Measurements from ENCODE around the gene CYP2F1.

The CYP2F1 gene, protein sequence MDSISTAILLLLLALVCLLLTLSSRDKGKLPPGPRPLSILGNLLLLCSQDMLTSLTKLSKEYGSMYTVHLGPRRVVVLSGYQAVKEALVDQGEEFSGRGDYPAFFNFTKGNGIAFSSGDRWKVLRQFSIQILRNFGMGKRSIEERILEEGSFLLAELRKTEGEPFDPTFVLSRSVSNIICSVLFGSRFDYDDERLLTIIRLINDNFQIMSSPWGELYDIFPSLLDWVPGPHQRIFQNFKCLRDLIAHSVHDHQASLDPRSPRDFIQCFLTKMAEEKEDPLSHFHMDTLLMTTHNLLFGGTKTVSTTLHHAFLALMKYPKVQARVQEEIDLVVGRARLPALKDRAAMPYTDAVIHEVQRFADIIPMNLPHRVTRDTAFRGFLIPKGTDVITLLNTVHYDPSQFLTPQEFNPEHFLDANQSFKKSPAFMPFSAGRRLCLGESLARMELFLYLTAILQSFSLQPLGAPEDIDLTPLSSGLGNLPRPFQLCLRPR

DNA sequence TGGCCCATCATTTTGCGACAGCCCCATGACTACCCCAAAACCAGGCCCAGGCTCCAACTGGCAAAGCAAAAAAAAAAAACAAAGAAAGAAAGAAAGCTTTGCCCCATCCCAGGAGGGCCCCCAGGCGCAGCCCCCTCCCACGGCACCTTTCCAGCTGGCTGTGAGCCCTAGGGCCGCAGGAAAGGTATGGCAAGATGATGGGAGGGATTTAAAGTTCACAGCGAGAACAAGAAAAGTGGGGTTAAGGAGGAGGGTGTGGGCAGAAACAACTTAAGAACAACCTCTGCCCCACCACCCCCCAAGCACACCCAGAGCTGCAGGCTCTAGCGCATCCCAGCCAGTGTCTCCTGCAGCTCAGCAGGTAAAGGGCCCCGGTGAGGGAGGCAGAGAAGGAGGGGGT, at the start of gene CYP2F1:
Gene CYP2F1, plus strand, starts transcription at position 301 of the 400 bp plus-strand sequence. CDS start 1,757 bp downstream, outside the sequence.
- TF ChIP-seq, protein P1, sequence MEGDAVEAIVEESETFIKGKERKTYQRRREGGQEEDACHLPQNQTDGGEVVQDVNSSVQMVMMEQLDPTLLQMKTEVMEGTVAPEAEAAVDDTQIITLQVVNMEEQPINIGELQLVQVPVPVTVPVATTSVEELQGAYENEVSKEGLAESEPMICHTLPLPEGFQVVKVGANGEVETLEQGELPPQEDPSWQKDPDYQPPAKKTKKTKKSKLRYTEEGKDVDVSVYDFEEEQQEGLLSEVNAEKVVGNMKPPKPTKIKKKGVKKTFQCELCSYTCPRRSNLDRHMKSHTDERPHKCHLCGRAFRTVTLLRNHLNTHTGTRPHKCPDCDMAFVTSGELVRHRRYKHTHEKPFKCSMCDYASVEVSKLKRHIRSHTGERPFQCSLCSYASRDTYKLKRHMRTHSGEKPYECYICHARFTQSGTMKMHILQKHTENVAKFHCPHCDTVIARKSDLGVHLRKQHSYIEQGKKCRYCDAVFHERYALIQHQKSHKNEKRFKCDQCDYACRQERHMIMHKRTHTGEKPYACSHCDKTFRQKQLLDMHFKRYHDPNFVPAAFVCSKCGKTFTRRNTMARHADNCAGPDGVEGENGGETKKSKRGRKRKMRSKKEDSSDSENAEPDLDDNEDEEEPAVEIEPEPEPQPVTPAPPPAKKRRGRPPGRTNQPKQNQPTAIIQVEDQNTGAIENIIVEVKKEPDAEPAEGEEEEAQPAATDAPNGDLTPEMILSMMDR (IDR thresholded peaks at IDR 0.05): no peak

DNA sequence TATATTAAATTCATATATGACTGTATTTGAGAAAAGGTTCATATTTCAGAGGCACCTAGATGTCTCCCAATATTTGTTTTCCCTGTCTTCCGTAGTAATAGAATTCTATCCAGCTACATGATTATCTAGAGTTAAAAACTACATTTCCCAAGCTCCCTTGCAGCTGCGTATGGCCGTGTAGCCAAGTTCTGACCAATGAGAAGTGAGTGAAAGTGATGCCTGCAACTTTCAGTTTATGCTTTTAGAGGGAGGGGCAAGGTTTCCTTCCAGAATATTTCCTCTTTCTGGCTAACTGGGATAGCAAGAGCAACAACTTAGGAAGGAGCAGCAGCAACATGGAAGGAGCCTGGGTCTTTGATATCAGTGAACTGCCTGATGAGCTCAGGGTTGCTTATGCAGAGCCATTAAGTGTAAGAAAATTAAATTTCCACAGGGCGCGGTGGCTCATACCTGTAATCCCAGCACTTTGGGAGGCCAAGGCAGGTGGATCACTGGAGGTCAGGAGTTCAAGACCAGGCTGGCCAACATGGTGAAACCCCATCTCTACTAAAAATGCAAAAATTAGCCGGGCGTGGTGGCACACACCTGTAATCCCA, 49.2 kb upstream of the CYP2F1 start:
- TF ChIP-seq, protein P1 (IDR thresholded peaks at IDR 0.05): no peak

DNA sequence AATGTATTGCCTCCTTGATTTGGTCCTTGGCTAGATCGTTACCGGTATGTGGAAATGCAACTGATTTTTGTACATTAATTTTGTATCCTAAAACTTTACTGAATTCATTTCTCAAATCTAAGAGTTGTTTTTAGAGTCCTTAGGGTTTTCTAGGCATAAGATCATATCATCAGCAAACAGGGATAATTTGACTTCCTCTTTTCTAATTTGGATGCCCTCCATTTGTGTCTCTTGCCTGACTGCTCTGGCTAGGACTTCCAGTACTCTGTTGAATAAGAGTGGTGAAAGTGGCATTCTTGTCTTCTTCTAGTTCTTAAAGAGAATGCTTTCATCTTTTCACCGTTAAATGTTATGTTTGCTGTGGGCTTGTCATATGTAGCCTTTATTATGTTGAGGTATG, 37.9 kb upstream of the CYP2F1 start:
- TF ChIP-seq, protein P1 (IDR thresholded peaks at IDR 0.05): no peak

DNA sequence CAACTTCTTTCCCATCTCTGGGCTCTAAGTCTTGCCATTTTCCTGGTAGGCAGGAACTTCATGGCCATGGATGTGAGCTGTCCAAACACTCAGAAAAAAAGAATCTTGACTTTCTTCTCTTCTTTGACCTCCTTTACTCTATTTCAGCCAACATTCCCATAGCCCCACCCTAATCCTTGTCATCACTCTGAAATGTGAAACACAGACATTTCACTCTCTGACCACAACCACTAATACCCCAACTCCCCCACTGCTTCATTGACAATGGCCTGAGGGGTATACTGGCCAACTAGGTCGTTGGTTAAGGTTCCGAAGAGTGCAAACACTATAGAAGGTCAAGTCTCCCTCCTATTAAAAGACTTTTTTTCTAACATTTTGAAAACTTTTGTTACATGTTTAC, 30.7 kb upstream of the CYP2F1 start:
- TF ChIP-seq, protein P1 (IDR thresholded peaks at IDR 0.05): no peak

DNA sequence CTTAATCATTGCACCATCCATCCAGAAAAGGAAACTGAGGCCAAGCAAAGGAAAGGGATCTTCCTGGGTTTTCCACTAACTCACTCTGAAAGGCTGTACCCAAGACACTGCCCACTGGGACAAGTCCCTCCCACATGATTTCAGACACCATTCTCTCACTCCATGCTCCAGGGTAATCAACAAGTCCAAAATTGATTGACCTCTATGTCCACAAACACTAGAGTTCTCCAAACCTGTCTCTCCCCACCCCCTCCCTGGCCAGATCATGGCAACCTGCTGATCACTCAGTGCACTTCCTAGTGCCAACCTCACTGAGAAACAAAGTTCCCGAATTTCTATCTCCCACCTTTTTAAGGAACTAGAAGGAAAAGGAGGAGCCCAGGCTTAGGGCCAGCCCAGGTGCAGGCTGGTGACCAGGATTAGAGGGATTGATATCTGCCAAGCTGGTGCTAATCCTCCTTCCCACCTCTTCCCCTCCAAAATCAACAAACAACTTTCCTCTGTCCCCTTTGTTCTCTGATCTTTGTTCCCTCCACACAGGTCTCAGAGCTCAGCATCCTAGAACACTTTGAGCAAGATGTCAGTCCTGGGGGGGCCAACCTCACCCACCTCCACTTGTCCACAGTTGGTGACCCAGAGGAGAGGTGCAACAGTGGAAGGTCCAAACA, 28.4 kb upstream of the CYP2F1 start:
- TF ChIP-seq, protein P1 (IDR thresholded peaks at IDR 0.05): no peak

DNA sequence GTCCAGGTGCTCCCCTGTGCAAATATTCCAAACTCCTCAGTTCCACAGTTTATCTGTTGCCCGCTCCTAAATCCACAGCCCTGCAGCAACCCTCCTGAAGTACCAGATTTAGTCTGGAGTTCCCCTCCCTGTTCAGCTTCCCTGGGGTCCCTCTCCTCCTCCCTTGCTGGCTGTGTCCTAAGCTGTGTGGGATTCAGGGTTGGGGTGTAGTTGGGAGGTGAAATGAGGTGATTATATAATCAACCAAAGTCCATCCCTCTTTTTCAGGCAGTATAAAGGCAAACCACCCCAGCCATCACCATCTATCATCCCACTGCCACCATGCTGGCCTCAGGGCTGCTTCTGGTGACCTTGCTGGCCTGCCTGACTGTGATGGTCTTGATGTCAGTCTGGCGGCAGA, 26.1 kb upstream of the CYP2F1 start, which contains the start of gene CYP2A13:
Gene CYP2A13, plus strand, starts transcription at position 301 of the 400 bp plus-strand sequence. Its CDS starts 21 bp downstream, at position 322.
- TF ChIP-seq, protein P1 (IDR thresholded peaks at IDR 0.05): no peak

DNA sequence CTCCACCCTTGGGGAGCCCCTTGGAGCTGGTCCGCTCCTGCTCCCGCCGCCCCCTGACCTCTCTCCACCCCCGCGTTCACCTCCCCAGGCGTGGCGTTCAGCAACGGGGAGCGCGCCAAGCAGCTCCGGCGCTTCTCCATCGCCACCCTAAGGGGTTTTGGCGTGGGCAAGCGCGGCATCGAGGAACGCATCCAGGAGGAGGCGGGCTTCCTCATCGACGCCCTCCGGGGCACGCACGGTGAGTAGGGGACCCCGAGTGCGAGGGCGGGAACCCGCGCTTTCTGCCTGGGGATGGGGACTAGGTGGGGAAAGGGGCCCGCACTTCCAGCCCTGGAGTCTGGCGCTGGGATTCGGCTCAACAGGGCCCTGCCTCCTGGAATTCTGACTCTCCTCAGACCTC, 24.3 kb upstream of the CYP2F1 start:
- TF ChIP-seq, protein P1 (IDR thresholded peaks at IDR 0.05): no peak
